ENCODE data around the gene HOXD8.

HOXD8 gene

DNA sequence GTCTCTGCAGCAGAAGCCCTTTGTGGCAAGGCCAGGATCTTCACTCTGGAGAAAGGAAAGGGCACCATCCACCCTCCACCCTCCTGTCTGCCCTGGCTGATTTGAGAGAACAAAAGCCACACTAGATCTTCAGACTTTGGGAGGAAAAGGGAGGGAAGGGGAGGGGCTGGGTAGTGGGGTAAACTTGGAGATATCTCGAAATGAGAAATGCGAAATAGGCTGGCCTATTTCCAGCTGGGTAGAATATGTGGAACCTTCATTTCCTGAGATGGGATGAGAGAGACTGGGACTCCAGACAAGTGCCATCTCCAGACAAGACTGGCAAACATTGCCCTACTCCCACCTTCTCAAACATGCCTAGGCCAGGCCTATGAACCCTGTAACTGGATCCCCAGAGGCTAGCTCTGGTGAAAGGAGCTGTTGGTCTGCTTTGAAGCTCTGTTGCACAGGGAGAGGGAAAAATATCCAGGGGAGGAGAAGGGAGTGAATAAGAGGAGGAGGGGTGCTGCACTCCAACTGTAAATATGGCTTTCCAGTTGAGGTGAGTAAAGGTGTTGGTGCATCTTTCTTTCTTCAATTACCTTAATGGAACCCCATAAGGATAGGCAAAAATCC is 28.2 kb upstream of the HOXD8 start:
- in situ Hi-C loops (cut with HindIII; ENCODE audit: low sequenced_read_pairs): no loop called here

DNA sequence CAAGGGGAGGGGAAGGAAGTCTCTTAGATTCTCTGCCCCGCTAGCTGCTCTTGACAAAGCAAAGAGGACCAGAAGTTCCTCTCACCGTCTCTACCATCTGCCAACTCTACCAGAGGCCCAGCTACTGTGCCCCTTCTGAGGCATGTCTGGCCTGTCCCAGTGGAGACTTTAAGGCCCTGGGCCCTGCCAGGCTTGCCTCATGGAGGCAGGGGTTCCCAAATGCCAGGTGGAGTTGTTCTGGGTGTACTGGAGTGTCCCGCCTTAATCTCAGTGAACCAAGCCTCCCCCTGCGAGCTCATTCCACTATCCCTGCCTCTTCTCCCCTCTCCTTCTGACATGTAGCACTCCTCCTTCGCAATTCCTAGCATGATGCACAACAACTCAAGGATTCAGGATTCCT is 27.7 kb upstream of the HOXD8 start:
- in situ Hi-C loops (cut with HindIII; ENCODE audit: low sequenced_read_pairs): no loop called here

DNA sequence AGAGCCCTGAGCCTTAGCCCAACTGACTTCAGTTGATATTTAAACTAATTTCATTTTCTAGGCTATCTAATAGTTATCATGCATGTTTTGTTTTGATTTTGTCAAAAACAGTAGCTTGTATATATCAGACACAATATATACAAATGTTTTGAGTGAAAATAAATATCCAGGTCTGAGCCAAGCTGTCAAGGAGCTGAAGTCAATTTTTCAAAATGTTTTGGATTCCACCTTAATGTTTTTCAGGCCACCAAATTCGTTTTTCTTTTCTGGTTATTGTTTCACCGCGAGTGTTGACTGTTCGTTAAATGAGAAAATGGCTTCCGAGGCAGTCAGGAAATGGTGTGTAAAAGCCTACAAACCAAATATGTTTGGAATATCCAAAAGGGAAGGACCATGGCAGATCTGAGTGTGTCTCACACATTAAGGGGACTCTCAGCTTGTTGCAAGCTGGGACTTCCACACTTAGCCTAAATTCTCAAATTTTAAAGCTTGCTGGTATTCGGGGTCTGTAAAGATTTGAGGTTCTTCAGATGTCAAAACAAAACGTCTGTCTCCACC is 27.1 kb upstream of the HOXD8 start:
- in situ Hi-C loops (cut with HindIII; ENCODE audit: low sequenced_read_pairs): no loop called here

DNA sequence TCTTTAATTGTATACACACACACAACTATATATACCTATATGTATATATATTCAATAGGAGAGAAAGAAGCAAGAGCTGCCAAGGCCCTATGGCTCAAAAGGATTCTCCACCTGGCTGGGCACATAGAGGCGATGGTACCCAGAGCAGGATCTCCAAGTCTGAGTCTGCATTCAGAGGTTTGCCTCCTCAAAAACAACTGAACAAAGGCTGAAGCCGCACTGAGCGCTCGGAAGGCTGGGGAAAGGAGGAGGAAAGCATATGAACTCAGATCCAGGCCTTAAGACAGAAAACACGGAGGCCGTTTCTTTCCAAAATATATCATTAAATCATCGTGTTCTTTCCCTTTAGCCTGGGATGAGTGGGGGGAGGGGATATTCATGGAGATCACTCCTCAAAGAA is 26.3 kb upstream of the HOXD8 start:
- in situ Hi-C loops (cut with HindIII; ENCODE audit: low sequenced_read_pairs): no loop called here

DNA sequence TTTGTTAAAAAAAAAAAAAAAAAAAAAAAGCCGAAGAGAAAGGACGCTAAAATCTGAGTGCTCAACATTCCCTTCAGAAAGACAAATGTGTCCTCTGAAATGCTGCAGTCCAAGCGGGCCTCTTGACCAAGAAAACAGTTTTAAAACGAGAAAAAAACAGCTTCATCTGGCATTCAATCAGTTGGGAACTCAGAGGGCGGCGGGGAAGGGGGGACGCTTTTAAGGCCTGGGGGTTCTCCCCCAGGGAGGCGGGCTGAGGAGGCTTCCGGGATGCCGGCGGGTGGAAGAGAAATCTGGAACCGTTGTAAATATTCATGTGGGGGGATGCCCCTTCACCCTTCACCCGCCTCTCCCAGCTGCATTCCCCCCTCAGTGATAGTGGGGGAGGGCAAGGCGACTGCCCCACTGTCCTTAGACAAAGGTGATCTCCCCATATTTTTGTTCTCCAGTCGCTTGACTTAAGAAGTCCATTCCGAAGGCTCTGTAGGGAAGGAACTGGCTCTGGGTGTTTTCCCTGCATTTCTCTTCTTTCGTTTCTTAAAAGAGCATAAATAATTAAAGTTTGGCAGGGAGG is 25.7 kb upstream of the HOXD8 start:
- in situ Hi-C loops (cut with HindIII; ENCODE audit: low sequenced_read_pairs): no loop called here

DNA sequence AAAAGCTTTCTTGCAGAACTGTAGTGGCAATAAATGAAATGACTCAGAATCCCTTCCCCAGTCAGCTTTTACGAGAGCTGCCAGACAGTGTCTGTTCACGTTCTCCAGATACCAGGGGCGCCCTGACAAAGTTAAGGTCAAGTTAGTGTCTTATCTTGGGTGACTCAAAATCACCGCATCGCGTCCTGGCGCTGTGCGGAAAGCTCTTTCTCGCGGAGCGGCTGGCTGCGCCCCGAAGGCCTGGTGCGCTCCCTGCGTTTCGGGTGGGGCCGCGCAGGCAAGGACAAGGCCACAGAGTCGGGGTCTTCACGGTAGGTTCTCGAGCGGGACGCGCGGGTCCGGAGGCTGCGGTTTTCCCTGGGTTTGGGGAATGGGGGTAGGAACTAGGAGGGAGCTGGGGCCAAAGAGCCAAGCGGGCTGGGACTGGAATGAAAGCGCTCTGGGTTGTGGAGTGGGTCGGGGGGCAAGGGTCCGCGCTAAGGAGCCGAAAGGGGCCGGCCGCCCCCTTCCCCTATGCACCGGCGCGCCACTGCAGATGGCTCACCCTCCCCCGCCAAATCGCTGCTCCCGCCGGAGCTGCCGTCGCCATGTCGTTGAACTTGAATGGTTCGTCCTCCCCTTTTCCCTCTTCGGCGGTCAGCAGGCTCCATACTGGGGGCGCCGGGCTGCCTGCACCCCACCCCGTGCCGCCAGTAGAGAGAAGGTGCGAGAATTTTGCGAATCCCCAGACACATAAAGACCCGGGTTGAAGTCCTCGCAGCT is 25.0 kb upstream of the HOXD8 start:
- in situ Hi-C loops (cut with HindIII; ENCODE audit: low sequenced_read_pairs): no loop called here

DNA sequence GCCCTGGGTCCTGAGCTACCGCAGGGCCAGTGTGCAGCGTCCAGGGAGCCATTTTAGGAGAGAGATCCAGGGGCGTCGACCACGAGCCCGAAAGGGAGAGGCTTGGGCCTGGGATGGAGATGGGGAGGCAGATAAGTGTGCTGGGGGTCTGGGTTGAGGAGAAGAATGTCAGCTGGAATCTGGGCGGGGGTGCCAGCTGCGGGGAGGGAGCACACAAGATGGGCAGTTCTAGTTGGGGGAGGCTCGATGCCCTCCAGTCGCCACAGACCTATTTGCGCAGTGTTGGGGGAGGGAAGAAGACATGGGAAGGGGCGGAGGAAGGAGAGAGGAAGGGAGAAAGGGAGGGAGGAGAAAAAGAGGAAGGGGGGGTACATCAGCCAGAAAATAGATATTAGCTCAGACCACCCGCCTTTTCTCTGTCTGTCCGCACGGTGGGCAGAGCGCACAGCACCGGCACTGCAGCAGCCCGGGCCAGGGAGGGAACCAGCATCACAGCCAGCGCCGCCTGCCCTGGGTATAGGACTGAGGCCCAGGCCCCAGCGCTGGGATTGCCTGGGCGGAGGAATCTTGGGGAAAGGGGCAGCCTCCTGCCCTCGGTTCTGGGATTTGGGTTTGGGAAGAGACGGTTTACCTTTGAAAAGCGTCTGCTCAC is 24.3 kb upstream of the HOXD8 start:
- in situ Hi-C loops (cut with HindIII; ENCODE audit: low sequenced_read_pairs): no loop called here

DNA sequence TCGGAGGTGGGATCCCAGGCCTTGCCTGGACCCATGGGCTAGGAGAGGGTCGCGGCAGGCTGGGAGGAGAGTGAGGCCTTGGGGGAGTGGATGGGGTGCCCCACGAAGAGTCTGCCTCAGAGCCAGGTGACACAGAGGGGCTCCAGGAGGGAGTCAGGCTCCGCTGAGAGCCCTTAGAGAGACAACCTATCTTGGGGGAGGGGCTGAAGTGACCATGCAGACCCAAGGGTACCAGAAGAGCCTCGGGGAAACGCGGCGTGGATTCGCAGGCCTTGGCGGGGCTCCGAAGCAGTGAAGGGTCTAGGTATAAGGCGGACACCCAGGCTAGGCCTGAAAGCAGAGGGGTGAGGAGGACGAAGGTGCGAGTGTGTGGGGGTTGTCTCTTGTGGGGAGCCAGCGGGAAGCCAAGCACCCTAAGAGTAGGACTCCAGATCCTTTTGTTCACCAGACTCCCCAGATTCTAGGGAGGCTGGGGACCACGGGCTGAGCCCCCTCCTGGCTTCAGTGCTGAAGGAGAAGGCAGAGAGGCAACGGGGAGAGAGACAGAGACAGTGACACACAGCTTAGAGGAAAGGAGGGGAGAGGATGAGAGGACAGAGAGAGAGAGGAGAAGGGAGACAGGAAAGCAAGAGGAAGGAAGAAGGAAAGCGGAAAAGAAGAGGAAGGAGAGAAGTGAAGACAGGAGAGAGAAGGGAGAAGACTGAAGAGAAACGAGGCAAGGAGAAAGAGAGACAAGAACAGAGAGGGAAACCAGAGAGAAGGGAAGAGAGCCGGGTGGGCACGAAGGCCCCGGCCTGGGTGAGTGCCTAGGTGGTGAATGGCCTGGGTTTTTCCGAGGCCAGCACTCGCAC is 23.6 kb upstream of the HOXD8 start:
- in situ Hi-C loops (cut with HindIII; ENCODE audit: low sequenced_read_pairs): no loop called here

DNA sequence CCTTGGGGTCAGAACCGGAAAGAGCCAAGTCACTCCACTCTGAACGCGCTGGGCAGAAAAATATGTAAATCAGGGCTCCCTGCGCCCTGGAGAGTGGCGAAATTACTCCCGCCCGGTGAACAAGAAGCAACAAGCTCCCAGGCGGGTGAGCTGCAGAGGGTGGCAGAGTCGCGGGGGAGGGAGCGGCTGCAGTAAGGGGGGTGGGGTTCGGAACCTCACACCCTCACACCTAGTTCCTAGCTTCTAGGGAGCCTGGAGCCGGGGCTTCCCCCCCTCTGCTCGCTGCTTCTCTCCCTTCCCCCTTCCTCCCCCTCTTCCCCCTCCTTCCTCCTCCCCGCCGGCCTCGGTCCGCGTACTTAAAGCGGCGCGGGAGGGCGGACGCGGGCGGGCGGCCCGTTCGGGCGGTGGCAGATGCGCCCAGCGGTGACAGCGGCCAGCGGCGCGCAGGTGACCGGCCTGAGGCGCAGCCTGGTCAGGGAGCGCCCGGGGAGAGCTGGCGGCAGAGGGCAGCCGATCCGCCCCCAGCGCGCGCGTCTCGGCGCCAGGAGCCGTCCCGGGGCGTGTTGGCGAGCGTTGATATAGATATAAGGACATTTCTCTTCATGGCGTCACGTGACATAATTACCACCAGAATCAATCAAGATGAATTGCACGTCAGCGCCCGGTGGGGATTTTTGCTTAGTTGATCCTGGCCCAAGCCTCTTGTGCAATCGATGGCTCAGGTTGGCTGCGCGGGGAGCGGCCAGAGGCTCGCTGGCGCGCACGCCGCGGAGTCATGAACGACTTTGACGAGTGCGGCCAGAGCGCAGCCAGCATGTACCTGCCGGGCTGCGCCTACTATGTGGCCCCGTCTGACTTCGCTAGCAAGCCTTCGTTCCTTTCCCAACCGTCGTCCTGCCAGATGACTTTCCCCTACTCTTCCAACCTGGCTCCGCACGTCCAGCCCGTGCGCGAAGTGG is 22.6 kb upstream of the HOXD8 start, which contains the start of gene HOXD11:
Gene HOXD11 (plus strand): TSS at position 700 of the 959 bp plus-strand sequence. CDS start 76 bp downstream, at position 776.
- in situ Hi-C loops (cut with HindIII; ENCODE audit: low sequenced_read_pairs): no loop called here

DNA sequence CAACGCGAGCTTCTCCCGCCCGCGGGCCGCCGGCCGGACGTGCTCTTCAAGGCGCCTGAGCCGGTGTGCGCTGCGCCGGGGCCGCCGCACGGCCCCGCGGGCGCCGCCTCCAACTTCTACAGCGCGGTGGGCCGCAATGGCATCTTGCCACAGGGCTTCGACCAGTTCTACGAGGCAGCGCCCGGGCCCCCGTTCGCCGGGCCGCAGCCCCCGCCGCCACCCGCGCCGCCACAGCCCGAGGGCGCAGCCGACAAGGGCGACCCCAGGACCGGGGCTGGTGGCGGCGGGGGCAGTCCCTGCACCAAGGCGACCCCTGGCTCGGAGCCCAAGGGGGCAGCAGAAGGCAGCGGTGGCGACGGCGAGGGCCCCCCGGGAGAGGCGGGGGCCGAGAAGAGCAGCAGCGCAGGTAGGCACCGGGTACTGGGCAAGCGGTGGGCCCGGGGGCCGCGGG is 21.7 kb upstream of the HOXD8 start:
- in situ Hi-C loops (cut with HindIII; ENCODE audit: low sequenced_read_pairs): no loop called here

DNA sequence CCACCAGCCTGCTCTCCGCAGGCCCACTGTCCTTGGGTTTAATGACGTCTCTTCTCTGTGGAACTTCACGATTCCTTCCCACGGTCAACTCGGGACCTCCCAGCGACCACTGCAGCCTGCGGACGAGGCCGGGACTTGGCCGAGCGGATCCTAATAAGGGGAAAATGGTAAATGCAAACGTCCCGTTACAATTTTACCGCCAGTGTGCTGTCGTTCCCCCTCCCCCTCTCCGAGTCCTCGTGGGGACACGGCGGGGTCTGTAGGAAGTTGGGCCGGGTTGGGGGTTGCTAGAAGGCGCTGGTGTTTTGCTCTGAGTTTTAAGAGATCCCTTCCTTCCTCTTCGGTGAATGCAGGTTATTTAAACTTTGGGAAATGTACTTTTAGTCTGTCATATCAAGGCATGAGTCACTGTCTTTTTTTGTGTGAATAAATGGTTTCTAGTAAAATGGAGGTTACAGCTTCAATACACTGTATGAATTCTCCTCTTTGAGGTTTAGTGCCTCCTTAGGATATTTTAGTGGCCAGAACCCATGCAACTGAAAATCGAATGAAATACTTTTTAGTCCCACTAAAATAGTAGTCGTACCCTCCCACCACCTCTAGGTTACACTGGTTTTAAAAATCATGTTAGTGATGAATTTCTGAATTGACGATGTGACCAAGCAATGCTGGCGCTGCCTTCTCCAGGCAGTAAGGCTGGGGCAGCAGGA is 20.2 kb upstream of the HOXD8 start:
- in situ Hi-C loops (cut with HindIII; ENCODE audit: low sequenced_read_pairs): no loop called here

DNA sequence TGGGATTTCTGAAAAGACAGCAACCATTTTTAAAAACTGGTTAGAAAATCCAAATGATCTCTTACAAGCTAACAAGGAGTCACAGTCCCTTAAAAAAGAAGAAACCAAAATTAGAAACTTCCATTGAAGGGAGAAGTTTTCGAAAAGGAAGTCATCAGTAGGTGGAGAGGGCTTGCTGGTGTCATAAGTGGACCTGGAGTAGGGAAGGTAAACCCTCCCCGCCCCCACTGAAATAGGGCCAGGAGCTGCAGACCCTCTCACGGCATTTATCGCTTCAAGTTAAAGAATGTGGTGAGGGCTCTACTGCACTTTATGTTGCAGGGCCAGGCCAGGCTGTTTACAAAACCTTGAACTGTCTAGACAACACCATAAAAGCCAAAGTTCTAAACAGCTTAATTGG is 19.6 kb upstream of the HOXD8 start:
- in situ Hi-C loops (cut with HindIII; ENCODE audit: low sequenced_read_pairs): no loop called here

DNA sequence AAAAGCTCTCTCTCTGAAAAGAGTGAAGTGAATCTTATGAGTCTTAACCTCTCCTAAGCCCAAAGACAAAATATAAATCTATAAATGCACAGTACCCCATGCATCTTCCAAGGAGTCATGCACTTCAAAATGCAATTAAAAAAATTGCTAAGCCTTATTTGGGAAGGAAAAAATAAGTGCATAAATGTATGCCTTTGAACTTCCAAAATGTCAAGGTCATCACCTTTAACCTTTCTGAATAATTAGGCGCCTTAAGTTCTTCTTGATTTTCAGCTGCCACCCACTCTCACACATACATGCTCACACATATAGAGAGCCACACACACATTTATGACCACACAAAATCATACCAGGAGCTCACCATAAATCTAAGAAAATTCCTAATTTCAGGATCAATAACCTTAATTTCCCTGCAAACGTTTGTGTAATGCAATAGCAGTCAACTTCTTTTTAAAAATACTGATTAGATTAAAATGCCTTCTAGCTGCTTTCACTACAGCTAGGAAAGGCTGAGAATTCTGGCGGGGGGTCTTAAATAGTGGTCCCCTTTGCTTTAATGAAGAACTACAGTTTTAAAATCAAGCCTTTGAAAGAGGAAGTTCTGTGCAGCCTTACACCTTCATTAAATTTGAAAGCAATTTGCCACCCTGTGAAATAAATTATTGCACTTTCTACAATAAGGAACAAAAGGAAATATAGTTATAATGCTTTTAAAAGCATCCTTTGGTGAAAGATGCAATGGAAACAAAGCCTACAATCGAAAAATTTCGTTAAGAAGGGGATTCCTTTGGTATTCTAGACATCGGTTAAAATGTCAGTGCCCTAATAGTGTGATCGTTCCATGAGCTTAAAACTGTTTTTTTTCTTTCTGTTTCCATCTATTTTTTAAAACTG is 18.8 kb upstream of the HOXD8 start:
- in situ Hi-C loops (cut with HindIII; ENCODE audit: low sequenced_read_pairs): no loop called here

DNA sequence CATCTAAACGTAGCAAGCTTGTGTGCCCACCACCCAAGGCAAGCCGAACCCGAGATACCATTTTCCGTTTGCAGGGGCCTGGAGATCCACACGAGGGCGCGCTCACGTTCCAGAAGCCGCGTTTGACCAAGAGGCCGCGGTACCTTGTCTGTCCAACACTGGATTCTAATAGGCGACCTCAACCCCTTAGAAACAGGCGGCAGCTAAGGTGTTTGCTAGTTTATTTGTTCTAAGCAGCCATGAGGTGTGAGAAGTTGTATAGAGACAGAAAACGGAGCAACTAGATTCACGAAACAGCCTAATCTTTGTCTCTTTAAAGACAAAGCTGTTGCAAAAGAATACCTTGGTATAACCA is 18.2 kb upstream of the HOXD8 start:
- in situ Hi-C loops (cut with HindIII; ENCODE audit: low sequenced_read_pairs): no loop called here

DNA sequence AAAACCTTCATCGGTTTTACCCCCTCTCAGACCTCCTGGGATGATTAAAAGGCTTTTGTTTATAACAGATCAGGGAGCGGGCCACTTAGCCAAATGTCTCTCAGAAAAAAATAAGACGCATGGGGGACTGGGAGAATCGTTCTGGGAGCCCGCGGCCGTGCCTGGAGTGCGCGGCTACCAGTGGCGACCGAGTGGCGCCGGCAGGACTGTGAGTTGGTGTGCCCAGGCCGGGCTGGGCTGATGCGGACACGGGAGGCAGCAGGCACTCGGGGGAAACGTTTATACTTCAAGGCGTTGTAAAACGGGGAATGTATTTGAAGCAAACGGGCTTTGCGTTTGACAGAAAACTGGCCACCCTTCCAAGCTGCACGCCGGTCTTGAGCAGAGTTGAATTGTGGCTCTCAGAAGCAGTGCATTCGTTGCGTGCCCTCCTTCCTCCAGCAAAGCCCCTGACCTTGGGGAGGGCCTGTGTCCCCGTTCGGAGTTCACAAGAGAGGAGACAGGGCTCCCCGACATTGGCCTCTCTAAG is 17.6 kb upstream of the HOXD8 start:
- in situ Hi-C loops (cut with HindIII; ENCODE audit: low sequenced_read_pairs): no loop called here

DNA sequence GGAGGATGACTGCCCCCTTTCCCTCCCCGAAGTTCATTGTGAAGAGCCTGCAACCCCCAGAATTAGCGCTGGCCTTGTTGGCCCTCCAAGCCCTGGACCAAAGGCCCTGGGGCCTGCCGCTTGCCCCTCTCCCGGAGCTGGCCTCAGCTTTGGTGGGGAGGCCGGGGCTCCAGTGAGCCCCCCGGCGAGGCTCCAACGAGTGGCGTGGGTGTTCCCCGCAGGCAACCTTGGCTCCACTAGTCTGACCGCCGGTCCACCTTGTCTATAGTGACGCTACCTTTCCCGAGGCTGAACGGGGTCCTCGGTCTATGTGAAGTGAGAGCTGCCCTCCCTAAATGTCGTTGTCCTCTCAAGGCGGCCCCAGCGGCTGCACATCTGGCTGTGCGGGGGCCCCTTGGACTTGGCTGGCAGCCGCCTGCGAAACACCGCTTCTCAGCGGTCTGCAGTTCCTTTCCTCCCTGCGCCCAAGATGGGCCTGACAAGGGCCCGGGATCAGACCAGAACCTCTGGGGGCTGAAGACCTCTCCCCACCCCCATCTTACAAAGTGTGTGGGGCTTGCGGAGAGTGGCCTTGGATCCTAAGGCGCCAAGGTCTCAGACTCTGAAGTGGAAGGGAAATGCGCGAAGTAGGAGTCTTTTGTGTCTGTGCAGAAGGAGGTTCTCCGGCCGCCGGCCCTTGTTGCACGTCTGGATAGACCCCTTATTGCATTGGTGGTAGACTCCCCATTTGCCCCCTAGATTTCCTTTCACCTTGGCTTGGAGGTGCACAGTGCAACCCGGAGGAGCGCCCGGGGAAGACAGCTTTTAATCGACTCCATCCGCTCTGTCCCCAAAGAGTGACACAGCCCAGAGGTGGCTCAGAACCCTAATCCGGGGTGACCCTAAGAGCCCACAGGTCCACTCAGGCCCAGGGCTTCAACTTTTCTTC is 16.9 kb upstream of the HOXD8 start:
- in situ Hi-C loops (cut with HindIII; ENCODE audit: low sequenced_read_pairs): no loop called here

All from DLD1 (cell line).